ENCODE results near the gene MRPL23. TPM values are rescaled to one million over a fixed set of nuclear protein-coding genes. Genes with fewer than 3 reads are reported as not detected.

Gene MRPL23
- total and polyA plus RNA-seq, 9 of the 15 experiments (the other 6 are each of a cell fraction or from before 2014, with no cell fraction given), result 0.44 to 109 (median 37.4) TPM

DNA sequence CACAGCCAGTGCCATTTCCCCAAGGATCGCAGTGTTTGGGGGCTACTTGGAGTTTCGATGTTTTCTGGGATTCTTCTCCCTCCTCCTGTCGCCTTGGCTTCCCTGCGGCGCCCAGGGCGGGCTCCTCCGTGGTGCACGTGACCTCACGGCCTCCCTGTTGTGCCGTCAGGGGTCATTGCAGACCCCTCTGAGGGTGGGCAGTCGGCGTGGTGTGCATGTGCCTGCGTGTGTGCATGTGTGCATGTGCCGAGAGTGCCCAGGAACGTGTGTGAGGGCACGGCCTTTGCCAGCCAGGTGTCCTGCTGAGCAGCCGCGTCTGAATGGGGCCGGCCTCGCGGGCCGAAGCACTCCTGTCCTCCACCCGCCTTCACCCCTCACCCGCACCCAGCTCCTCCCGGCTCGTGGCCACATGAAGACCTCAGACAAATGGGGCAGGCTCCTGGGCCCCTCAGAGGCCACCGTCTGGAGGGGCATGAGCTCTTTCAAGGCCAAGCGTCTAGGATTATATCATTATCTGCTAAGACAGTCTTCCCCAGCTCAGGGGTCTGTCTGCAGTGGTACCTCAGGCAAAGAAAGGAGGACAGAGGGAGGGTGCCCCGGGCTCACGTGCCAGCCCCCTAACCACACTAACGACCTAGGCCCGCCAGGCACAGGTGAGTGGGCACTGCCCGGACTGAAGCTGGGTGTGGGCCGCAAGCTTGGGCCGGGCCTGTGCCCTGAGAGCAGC lies 9.4 kb upstream of the MRPL23 start:
- peaks cover 21 to 60% of the 10 kb centered on the region in 2 experiments; a peak in 4 of 5 replicates for H3K27me3 ChIP-seq (ENCODE audit: control insufficient read depth in 2 of 2, insufficient read depth in 2 of 2, low read length in 2 of 2)
- BruUV-seq (replicated peaks), result no TSS peak
- no peaks in the 10 kb centered on the region for H3K9me1 ChIP-seq (ENCODE audit: control insufficient read depth, insufficient read depth, low read length)
- no peak overlapping the region for H3K9ac ChIP-seq (ENCODE audit: insufficient read depth in 1 of 2, low read depth in 2 of 2, low read length in 2 of 2)
- FAIRE-seq (no peak), DNase-seq (ENCODE audit: extremely low read depth in 1 of 4, low spot score in 3 of 4) (no peak), ATAC-seq (no peak)
- H3K4me2 ChIP-seq (ENCODE audit: insufficient read depth, low read length), result no peak overlapping the region
- H3K4me1 ChIP-seq (replicated peaks in 1 of 2; ENCODE audit: control insufficient read depth in 2 of 2, insufficient read depth in 2 of 2, low read length in 2 of 2), result peaks cover 0 to 50% of the 10 kb centered on the region in 2 experiments; a peak in 3 of 5 replicates
- H3K4me3 ChIP-seq, result no peak overlapping the region
- in situ Hi-C loops (cut with MboI) (no loop called here), intact Hi-C loops (cut with micrococcal nuclease) (no loop called here)
- CTCF ChIA-PET (ENCODE audit: low intra/inter-chr PET ratio), result no interaction called here
- H3K9me3 ChIP-seq (replicated peaks; ENCODE audit: control insufficient read depth, insufficient read depth, low read depth, low read length), result no peaks in the 10 kb centered on the region
- POLR2A ChIA-PET, result interaction anchor here (0.6 to 1.2 kb wide), 3 partner anchors 24 to 1772 kb away, joined by 3 read pairs; no protein-coding TSS in a partner anchor
- H3K36me3 ChIP-seq (ENCODE audit: control insufficient read depth, insufficient read depth, low read length), result no peaks in the 10 kb centered on the region
- H3K27ac ChIP-seq (ENCODE audit: extremely low read depth, low read depth, low read length), result no peak overlapping the region
- H3K79me2 ChIP-seq (ENCODE audit: control insufficient read depth, insufficient read depth, low read length), result no peaks in the 10 kb centered on the region
- 0 out of 2 replicates have a peak, but pooled peaks cover 4% of the 10 kb centered on the region for H4K20me1 ChIP-seq (replicated peaks; ENCODE audit: control insufficient read depth, insufficient read depth, low read length)
- 2% methylated on average over 32 of the region's 35 CpGs for WGBS (ENCODE audit: insufficient coverage, low coverage, missing lambda C conversion rate)
- TF ChIP-seq, protein P1, sequence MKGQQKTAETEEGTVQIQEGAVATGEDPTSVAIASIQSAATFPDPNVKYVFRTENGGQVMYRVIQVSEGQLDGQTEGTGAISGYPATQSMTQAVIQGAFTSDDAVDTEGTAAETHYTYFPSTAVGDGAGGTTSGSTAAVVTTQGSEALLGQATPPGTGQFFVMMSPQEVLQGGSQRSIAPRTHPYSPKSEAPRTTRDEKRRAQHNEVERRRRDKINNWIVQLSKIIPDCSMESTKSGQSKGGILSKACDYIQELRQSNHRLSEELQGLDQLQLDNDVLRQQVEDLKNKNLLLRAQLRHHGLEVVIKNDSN (CRISPR knock-in tag; IDR thresholded peaks at IDR 0.05), result peak; percentile 49; the same call in 1 of the 2 replicates
- TF ChIP-seq, protein P2, sequence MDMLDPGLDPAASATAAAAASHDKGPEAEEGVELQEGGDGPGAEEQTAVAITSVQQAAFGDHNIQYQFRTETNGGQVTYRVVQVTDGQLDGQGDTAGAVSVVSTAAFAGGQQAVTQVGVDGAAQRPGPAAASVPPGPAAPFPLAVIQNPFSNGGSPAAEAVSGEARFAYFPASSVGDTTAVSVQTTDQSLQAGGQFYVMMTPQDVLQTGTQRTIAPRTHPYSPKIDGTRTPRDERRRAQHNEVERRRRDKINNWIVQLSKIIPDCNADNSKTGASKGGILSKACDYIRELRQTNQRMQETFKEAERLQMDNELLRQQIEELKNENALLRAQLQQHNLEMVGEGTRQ (CRISPR knock-in tag; IDR thresholded peaks at IDR 0.05), result peak; percentile 35; the same call in 1 of the 2 replicates
- TF ChIP-seq MYC (IDR thresholded peaks at IDR 0.05; ENCODE audit: low read depth, low read length), result no peak
- TF ChIP-seq MYC (CRISPR knock-in tag; IDR thresholded peaks at IDR 0.05; ENCODE audit: borderline replicate concordance, low read depth), result no peak
- no peak overlapping the region for H2AFZ ChIP-seq (ENCODE audit: low read depth, low read length)

Data from K562 (cell line).